ENCODE measurements around the gene ATG9B.

Gene ATG9B

DNA sequence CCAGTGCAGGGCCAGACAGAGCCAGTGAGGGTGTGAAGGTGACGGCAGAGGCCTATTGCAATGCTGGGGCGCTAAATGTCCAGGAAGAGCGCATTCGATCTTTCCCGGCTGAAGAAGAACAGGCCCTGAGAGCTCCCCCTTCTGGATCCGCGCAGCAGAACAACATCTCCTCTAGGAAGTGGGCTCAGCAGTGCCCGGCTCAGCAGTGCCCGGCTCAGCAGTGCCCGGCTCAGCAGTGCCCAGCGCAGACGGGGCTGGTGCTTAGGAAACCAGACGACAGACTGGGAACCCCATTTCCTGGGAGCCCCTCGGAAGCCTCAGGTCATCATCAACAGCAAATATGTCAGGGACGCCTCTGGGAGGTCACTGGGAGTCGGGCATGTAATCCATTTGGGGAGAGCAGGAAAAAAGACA, 38.2 kb downstream of the ATG9B start:
- no peaks in the 10 kb centered on the region for H3K36me3 ChIP-seq (ENCODE audit: control insufficient read depth in 1 of 2, insufficient read depth in 2 of 2, low read length in 2 of 2)
- H3K4me2 ChIP-seq (ENCODE audit: low read length): no peak overlapping the region
- H4K91ac ChIP-seq (ENCODE audit: low read depth, low read length): no peak overlapping the region
- H3K9me3 ChIP-seq (ENCODE audit: insufficient read depth, low read depth, low read length): peaks cover 11% of the 10 kb centered on the region
- no peak overlapping the region for H3K9ac ChIP-seq (ENCODE audit: low read length)
- H3K18ac ChIP-seq (ENCODE audit: low read length): no peak overlapping the region
- no peak overlapping the region for H4K8ac ChIP-seq (ENCODE audit: low read depth, low read length)
- no peak overlapping the region for H2AK5ac ChIP-seq (ENCODE audit: low read length)
- peak; percentile 21 to 51 for DNase-seq
- no peak overlapping the region for H2BK5ac ChIP-seq (ENCODE audit: low read depth, low read length, poor library complexity)
- H3K27me3 ChIP-seq (ENCODE audit: insufficient read depth, low read length): no peaks in the 10 kb centered on the region
- H3K4me3 ChIP-seq (ENCODE audit: low read depth, low read length): no peak overlapping the region
- H4K12ac ChIP-seq (ENCODE audit: low read depth, low read length): no peak overlapping the region
- H3K79me1 ChIP-seq (ENCODE audit: low read length): no peaks in the 10 kb centered on the region
- no peak overlapping the region for H2AFZ ChIP-seq (ENCODE audit: insufficient read depth, low read length, poor library complexity)
- WGBS (ENCODE audit: extremely low coverage, insufficient coverage, insufficient read length): no CpG with 5 or more reads among the region's 16 CpGs
- no peak overlapping the region for H3K14ac ChIP-seq (ENCODE audit: low read length)
- no peak overlapping the region for H3K27ac ChIP-seq (ENCODE audit: low read depth, low read length)
- no peaks in the 10 kb centered on the region for H3K79me2 ChIP-seq (ENCODE audit: control insufficient read depth, insufficient read depth, low read length, poor library complexity)
- no peak overlapping the region for H2BK120ac ChIP-seq (ENCODE audit: insufficient read depth, low read length, poor library complexity)
- no peak overlapping the region for H3K4ac ChIP-seq (ENCODE audit: low read depth, low read length)
- H2BK12ac ChIP-seq (ENCODE audit: low read length): no peak overlapping the region
- H3K23ac ChIP-seq (ENCODE audit: low read length): no peak overlapping the region
- no peaks in the 10 kb centered on the region for H3K4me1 ChIP-seq (ENCODE audit: control insufficient read depth in 1 of 2, insufficient read depth in 2 of 2, low read length in 2 of 2)

DNA sequence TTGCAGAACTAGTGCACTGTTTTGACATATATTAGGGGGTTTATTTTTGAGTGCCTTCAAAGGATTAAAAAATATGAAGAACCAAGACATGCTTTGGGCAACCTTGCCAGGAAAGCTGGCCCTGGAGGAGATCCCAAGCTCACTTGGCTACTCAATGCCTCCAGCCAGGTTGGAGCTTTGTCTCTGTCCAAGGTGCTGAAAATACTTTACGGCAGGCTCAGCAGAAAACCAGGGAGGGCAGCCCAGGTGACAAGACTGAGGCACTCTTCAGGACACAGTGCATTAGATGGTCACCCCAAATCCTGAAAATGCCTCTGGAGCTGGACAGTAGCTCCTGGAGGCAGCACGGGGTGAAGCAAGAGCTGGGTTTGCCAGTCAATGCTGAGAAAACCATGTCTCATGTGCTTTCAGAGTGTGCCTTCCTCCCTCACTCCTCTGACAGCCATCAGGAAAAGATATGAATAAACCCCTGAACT, 40.4 kb downstream of the ATG9B start:
- no peaks in the 10 kb centered on the region for H3K79me2 ChIP-seq (ENCODE audit: control insufficient read depth, insufficient read depth, low read length, poor library complexity)
- no peak overlapping the region for H2BK12ac ChIP-seq (ENCODE audit: low read length)
- no peak overlapping the region for H3K4me3 ChIP-seq (ENCODE audit: low read depth, low read length)
- no peak overlapping the region for H3K4ac ChIP-seq (ENCODE audit: low read depth, low read length)
- no peaks in the 10 kb centered on the region for H3K79me1 ChIP-seq (ENCODE audit: low read length)
- no peak overlapping the region for H3K9ac ChIP-seq (ENCODE audit: low read length)
- no peak overlapping the region for H3K14ac ChIP-seq (ENCODE audit: low read length)
- H3K27ac ChIP-seq (ENCODE audit: low read depth, low read length): no peak overlapping the region
- no peaks in the 10 kb centered on the region for H3K36me3 ChIP-seq (ENCODE audit: control insufficient read depth in 1 of 2, insufficient read depth in 2 of 2, low read length in 2 of 2)
- no peak overlapping the region for H3K23ac ChIP-seq (ENCODE audit: low read length)
- H3K27me3 ChIP-seq (ENCODE audit: insufficient read depth, low read length): peaks cover 16% of the 10 kb centered on the region
- DNase-seq: peak in 1 of 2 donors; percentile 77
- H3K18ac ChIP-seq (ENCODE audit: low read length): no peak overlapping the region
- H4K12ac ChIP-seq (ENCODE audit: low read depth, low read length): no peak overlapping the region
- H3K4me1 ChIP-seq (ENCODE audit: control insufficient read depth in 1 of 2, insufficient read depth in 2 of 2, low read length in 2 of 2): peaks cover under 1 to 1% of the 10 kb centered on the region in 2 experiments
- no peak overlapping the region for H4K8ac ChIP-seq (ENCODE audit: low read depth, low read length)
- no peak overlapping the region for H3K4me2 ChIP-seq (ENCODE audit: low read length)
- no peak overlapping the region for H4K91ac ChIP-seq (ENCODE audit: low read depth, low read length)
- no peak overlapping the region for H2AFZ ChIP-seq (ENCODE audit: insufficient read depth, low read length, poor library complexity)
- H2BK120ac ChIP-seq (ENCODE audit: insufficient read depth, low read length, poor library complexity): no peak overlapping the region
- H2BK5ac ChIP-seq (ENCODE audit: low read depth, low read length, poor library complexity): no peak overlapping the region
- no CpG with 5 or more reads among the region's 2 CpGs for WGBS (ENCODE audit: extremely low coverage, insufficient coverage, insufficient read length)
- peaks cover 2% of the 10 kb centered on the region for H3K9me3 ChIP-seq (ENCODE audit: insufficient read depth, low read depth, low read length)
- H2AK5ac ChIP-seq (ENCODE audit: low read length): no peak overlapping the region

DNA sequence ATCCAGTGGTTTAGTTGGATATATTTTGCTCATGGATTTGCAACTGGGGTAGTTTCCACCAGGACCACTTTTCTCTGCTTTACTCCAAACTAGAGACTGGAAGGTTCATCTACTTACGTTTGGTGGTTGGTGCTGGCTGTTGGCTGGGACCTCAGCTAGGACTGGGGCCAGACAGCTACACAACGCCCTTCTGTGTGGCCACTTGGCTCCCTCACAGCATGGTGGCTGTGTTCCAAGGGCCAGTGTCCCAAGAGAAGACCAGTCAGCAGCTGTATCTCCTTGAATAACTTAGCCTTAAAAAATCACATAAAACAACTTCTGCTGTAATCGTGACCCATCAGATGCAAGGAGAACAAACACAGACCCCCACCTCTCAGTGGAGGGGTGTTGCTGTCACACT, 41.9 kb downstream of the ATG9B start:
- Histone ChIP-seq H3K9ac (ENCODE audit: low read length) (no peak overlapping the region), H2BK120ac (ENCODE audit: insufficient read depth, low read length, poor library complexity) (no peak overlapping the region), H3K79me2 (ENCODE audit: control insufficient read depth, insufficient read depth, low read length, poor library complexity) (no peaks in the 10 kb centered on the region), H3K4ac (ENCODE audit: low read depth, low read length) (no peak overlapping the region), H4K8ac (ENCODE audit: low read depth, low read length) (no peak overlapping the region), H3K18ac (ENCODE audit: low read length) (no peak overlapping the region), H2AFZ (ENCODE audit: insufficient read depth, low read length, poor library complexity) (no peak overlapping the region), H3K4me3 (ENCODE audit: low read depth, low read length) (no peak overlapping the region), H4K12ac (ENCODE audit: low read depth, low read length) (no peak overlapping the region), H2BK5ac (ENCODE audit: low read depth, low read length, poor library complexity) (no peak overlapping the region), H3K23ac (ENCODE audit: low read length) (no peak overlapping the region), H2AK5ac (ENCODE audit: low read length) (no peak overlapping the region), H2BK12ac (ENCODE audit: low read length) (no peak overlapping the region), H3K14ac (ENCODE audit: low read length) (no peak overlapping the region), H3K36me3 (ENCODE audit: control insufficient read depth in 1 of 2, insufficient read depth in 2 of 2, low read length in 2 of 2) (no peaks in the 10 kb centered on the region), H3K4me2 (ENCODE audit: low read length) (no peak overlapping the region), H4K91ac (ENCODE audit: low read depth, low read length) (no peak overlapping the region), H3K9me3 (ENCODE audit: insufficient read depth, low read depth, low read length) (peaks cover 2% of the 10 kb centered on the region), H3K4me1 (ENCODE audit: control insufficient read depth in 1 of 2, insufficient read depth in 2 of 2, low read length in 2 of 2) (peaks cover 7% of the 10 kb centered on the region in 2 experiments), H3K27ac (ENCODE audit: low read depth, low read length) (no peak overlapping the region), H3K27me3 (ENCODE audit: insufficient read depth, low read length) (peaks cover 27% of the 10 kb centered on the region), H3K79me1 (ENCODE audit: low read length) (no peaks in the 10 kb centered on the region)
- no peak for DNase-seq
- WGBS (ENCODE audit: extremely low coverage, insufficient coverage, insufficient read length): no CpG with 5 or more reads among the region's 3 CpGs

DNA sequence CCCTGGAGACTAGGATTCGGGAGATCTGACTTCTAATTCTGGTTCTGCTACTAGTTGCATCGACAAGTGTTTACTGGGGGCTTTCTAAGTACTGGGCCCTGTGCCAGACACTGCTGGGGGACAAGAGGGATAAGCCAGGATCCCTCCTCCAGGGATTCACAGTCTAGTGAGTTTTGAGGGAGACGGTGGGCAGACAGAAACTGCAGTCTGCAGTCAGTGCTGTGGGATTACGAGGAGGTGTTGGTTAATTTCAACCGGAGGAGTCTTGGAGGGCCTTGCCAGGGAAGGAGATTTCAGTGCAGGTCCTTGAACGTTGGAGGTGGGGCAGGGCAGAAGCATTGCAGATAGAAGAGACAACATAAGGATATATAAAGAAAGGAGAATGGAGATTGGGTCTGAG, 42.6 kb downstream of the ATG9B start:
- Histone ChIP-seq H2AK5ac (ENCODE audit: low read length) (no peak overlapping the region), H3K4me3 (ENCODE audit: low read depth, low read length) (no peak overlapping the region), H4K12ac (ENCODE audit: low read depth, low read length) (no peak overlapping the region), H3K27me3 (ENCODE audit: insufficient read depth, low read length) (peaks cover 34% of the 10 kb centered on the region), H3K27ac (ENCODE audit: low read depth, low read length) (no peak overlapping the region), H2BK5ac (ENCODE audit: low read depth, low read length, poor library complexity) (no peak overlapping the region), H3K9ac (ENCODE audit: low read length) (no peak overlapping the region), H3K4me2 (ENCODE audit: low read length) (no peak overlapping the region), H2BK12ac (ENCODE audit: low read length) (no peak overlapping the region), H3K79me2 (ENCODE audit: control insufficient read depth, insufficient read depth, low read length, poor library complexity) (no peaks in the 10 kb centered on the region), H3K4ac (ENCODE audit: low read depth, low read length) (no peak overlapping the region), H3K18ac (ENCODE audit: low read length) (no peak overlapping the region), H3K4me1 (ENCODE audit: control insufficient read depth in 1 of 2, insufficient read depth in 2 of 2, low read length in 2 of 2) (peaks cover 7% of the 10 kb centered on the region in 2 experiments), H3K36me3 (ENCODE audit: control insufficient read depth in 1 of 2, insufficient read depth in 2 of 2, low read length in 2 of 2) (no peaks in the 10 kb centered on the region), H4K8ac (ENCODE audit: low read depth, low read length) (no peak overlapping the region), H2AFZ (ENCODE audit: insufficient read depth, low read length, poor library complexity) (no peak overlapping the region), H3K23ac (ENCODE audit: low read length) (no peak overlapping the region), H3K9me3 (ENCODE audit: insufficient read depth, low read depth, low read length) (peaks cover 2% of the 10 kb centered on the region), H3K79me1 (ENCODE audit: low read length) (no peaks in the 10 kb centered on the region), H4K91ac (ENCODE audit: low read depth, low read length) (no peak overlapping the region), H3K14ac (ENCODE audit: low read length) (no peak overlapping the region), H2BK120ac (ENCODE audit: insufficient read depth, low read length, poor library complexity) (no peak overlapping the region)
- no CpG with 5 or more reads among the region's 6 CpGs for WGBS (ENCODE audit: extremely low coverage, insufficient coverage, insufficient read length)
- DNase-seq: no peak
